H9 (cell line): ENCODE measurements around the gene LAMA3. TPM values are rescaled to one million over a fixed set of nuclear protein-coding genes. Genes with fewer than 3 reads are reported as not detected.

Experiments used
- DNase-seq: peaks from one replicate; pipeline ENCODE4 v3.0.0-alpha.2; 2017
- H2AFZ ChIP-seq: one replicate; pipeline ENCODE4 v1.6.1; 2013; ENCODE audit warnings: mild to moderate bottlenecking, low read length, control low read depth, moderate library complexity
- H2AK5ac ChIP-seq: 2 replicates; pipeline ENCODE4 v1.6.1; 2013; ENCODE audit warnings: low read length, control low read depth, mixed read lengths; ENCODE audit not compliant: insufficient read length
- H2BK120ac ChIP-seq: one replicate; pipeline ENCODE4 v1.6.1; 2013; ENCODE audit warnings: low read depth, mild to moderate bottlenecking, low read length, control low read depth, inconsistent platforms; ENCODE audit not compliant: poor library complexity, severe bottlenecking
- H2BK12ac ChIP-seq: 2 replicates; pipeline ENCODE4 v1.6.1; 2013; ENCODE audit warnings: low read length, control low read depth, mixed read lengths, low read depth; ENCODE audit not compliant: insufficient read length
- H2BK15ac ChIP-seq: 2 replicates; pipeline ENCODE4 v1.6.1; 2013; ENCODE audit warnings: low read depth, low read length, control low read depth
- H2BK20ac ChIP-seq: one replicate; pipeline ENCODE4 v1.6.1; 2013; ENCODE audit warnings: low read depth, mild to moderate bottlenecking, low read length, control low read depth, inconsistent platforms; ENCODE audit not compliant: poor library complexity, severe bottlenecking
- H2BK5ac ChIP-seq: 2 replicates; pipeline ENCODE4 v1.6.1; 2013; ENCODE audit warnings: low read length, control low read depth, mixed read lengths; ENCODE audit not compliant: insufficient read length
- H3K14ac ChIP-seq: 2 replicates; pipeline ENCODE4 v1.6.1; 2013; ENCODE audit warnings: low read length, control low read depth; ENCODE audit not compliant: insufficient read depth
- H3K18ac ChIP-seq: 2 replicates; pipeline ENCODE4 v1.6.1; 2013; ENCODE audit warnings: low read depth, mild to moderate bottlenecking, mixed read lengths, low read length, control low read depth; ENCODE audit not compliant: insufficient read length
- H3K23ac ChIP-seq: 2 replicates; pipeline ENCODE4 v1.6.1; 2013; ENCODE audit warnings: low read length, control low read depth, mixed read lengths, low read depth; ENCODE audit not compliant: insufficient read length
- H3K23me2 ChIP-seq: 2 replicates; pipeline ENCODE4 v1.6.1; 2013; ENCODE audit warnings: low read depth, mild to moderate bottlenecking, mixed read lengths, low read length, control low read depth; ENCODE audit not compliant: insufficient read length, poor library complexity, severe bottlenecking
- H3K27ac ChIP-seq: 2 replicates; pipeline ENCODE4 v1.5.1; 2013; ENCODE audit warnings: low read length, control low read depth, mixed read lengths, low read depth; ENCODE audit not compliant: insufficient read length
- H3K27me3 ChIP-seq: 2 replicates; pipeline ENCODE4 v1.6.1; 2013; ENCODE audit warnings: low read length, control low read depth, inconsistent platforms; ENCODE audit not compliant: insufficient read depth
- H3K4ac ChIP-seq: 2 replicates; pipeline ENCODE4 v1.6.1; 2013; ENCODE audit warnings: low read depth, mild to moderate bottlenecking, control low read depth, inconsistent platforms, low read length, moderate library complexity
- H3K4me1 ChIP-seq: 2 replicates; pipeline ENCODE4 v1.6.1; 2013; ENCODE audit warnings: low read length, control low read depth, inconsistent platforms; ENCODE audit not compliant: insufficient read depth
- H3K4me2 ChIP-seq: 2 replicates; pipeline ENCODE4 v1.6.1; 2013; ENCODE audit warnings: low read length, control low read depth, mixed read lengths; ENCODE audit not compliant: insufficient read length, insufficient read depth
- H3K56ac ChIP-seq: 2 replicates; pipeline ENCODE4 v1.6.1; 2013; ENCODE audit warnings: low read depth, mild to moderate bottlenecking, mixed read lengths, low read length, control low read depth; ENCODE audit not compliant: insufficient read length
- H3K79me1 ChIP-seq: 2 replicates; pipeline ENCODE4 v1.6.1; 2013; ENCODE audit warnings: low read depth, mild to moderate bottlenecking, moderate library complexity, low read length, control low read depth, inconsistent platforms; ENCODE audit not compliant: insufficient read depth, poor library complexity, severe bottlenecking
- H3K79me2 ChIP-seq: 2 replicates; pipeline ENCODE4 v1.6.1; 2013; ENCODE audit warnings: low read length, control low read depth, inconsistent platforms; ENCODE audit not compliant: insufficient read depth
- H3K9ac ChIP-seq: 2 replicates; pipeline ENCODE4 v1.6.1; 2013; ENCODE audit warnings: low read length, control low read depth, mixed read lengths; ENCODE audit not compliant: insufficient read length; ENCODE audit errors: extremely low read depth
- H3K9me3 ChIP-seq: one replicate; pipeline ENCODE4 v1.6.1; 2013; ENCODE audit warnings: low read depth, low read length, inconsistent platforms; ENCODE audit not compliant: control insufficient read depth
- H3T11ph ChIP-seq: one replicate; pipeline ENCODE4 v1.6.1; 2013; ENCODE audit warnings: mild to moderate bottlenecking, low read length, control low read depth, inconsistent platforms
- H4K20me1 ChIP-seq: one replicate; pipeline ENCODE4 v1.6.1; 2013; ENCODE audit not compliant: control insufficient read depth, insufficient read length, insufficient read depth
- H4K5ac ChIP-seq: 2 replicates; pipeline ENCODE4 v1.6.1; 2013; ENCODE audit warnings: low read depth, mild to moderate bottlenecking, mixed read lengths, low read length, control low read depth; ENCODE audit not compliant: insufficient read length
- H4K8ac ChIP-seq: replicated peaks from 2 replicates; pipeline ENCODE4 v1.6.1; 2013; ENCODE audit warnings: low read length, control low read depth, mixed read lengths, low read depth; ENCODE audit not compliant: insufficient read length
- H4K91ac ChIP-seq: 2 replicates; pipeline ENCODE4 v1.6.1; 2013; ENCODE audit warnings: low read depth, mild to moderate bottlenecking, moderate library complexity, mixed read lengths, low read length, control low read depth; ENCODE audit not compliant: insufficient read length
- H3K27ac Mint-ChIP-seq, 3 experiments: 2 replicates in 2 of 3; 3 replicates in 1 of 3; pipeline ENCODE4 v1.8.0; 2020 to 2021; ENCODE audit warnings: mixed read lengths in 3 of 3, mild to moderate bottlenecking in 1 of 3, moderate library complexity in 1 of 3
- H3K27me3 Mint-ChIP-seq: 2 replicates; pipeline ENCODE4 v1.8.0; 2021; ENCODE audit warnings: low read depth, mild to moderate bottlenecking, moderate library complexity, mixed read lengths
- H3K36me3 Mint-ChIP-seq, 3 experiments: 2 replicates in 2 of 3; 3 replicates in 1 of 3; pipeline ENCODE4 v1.8.0; 2020 to 2021; ENCODE audit warnings: low read depth in 3 of 3, mixed read lengths in 3 of 3; ENCODE audit not compliant: insufficient read depth in 1 of 3
- H3K4me1 Mint-ChIP-seq, 2 experiments: 2 replicates each; pipeline ENCODE4 v1.8.0; 2020; ENCODE audit warnings: mixed read lengths in 2 of 2
- H3K4me3 Mint-ChIP-seq, 2 experiments: 2 replicates in 1 of 2; 3 replicates in 1 of 2; pipeline ENCODE4 v1.8.0; 2020 to 2021; ENCODE audit warnings: mild to moderate bottlenecking in 2 of 2, mixed read lengths in 2 of 2, moderate library complexity in 1 of 2
- H3K9me3 Mint-ChIP-seq, 2 experiments: 2 replicates in 1 of 2; 3 replicates in 1 of 2; pipeline ENCODE4 v1.8.0; 2020; ENCODE audit warnings: mild to moderate bottlenecking in 2 of 2, mixed read lengths in 2 of 2, moderate library complexity in 1 of 2
- WGBS: extraction: QIAGEN DNeasy Blood & Tissue Kit; methylation state at CpG from one replicate; pipeline ENCODE4 v1.1.7; 2013; ENCODE audit warnings: missing lambda C conversion rate, low lambda C conversion rate, mixed read lengths; ENCODE audit not compliant: insufficient read length; ENCODE audit errors: extremely low coverage; 5-methylcytosine and 5-hydroxymethylcytosine counted together
- total RNA-seq: library from RNA; stranded (reverse); gene quantifications from 2 replicates; pipeline ENCODE4 v1.2.1, GENCODE V29; 2021
- TF ChIP-seq, protein P1 (sequence below): fragments of 200-600 bp; sonication (generic); conservative IDR thresholded peaks from 3 replicates; pipeline ENCODE4 v1.8.0; 2021; ENCODE audit warnings: antibody characterized with exemption, mild to moderate bottlenecking

The LAMA3 gene
- total RNA-seq, 1 experiment from 2014 or later, result 0.33 TPM

DNA sequence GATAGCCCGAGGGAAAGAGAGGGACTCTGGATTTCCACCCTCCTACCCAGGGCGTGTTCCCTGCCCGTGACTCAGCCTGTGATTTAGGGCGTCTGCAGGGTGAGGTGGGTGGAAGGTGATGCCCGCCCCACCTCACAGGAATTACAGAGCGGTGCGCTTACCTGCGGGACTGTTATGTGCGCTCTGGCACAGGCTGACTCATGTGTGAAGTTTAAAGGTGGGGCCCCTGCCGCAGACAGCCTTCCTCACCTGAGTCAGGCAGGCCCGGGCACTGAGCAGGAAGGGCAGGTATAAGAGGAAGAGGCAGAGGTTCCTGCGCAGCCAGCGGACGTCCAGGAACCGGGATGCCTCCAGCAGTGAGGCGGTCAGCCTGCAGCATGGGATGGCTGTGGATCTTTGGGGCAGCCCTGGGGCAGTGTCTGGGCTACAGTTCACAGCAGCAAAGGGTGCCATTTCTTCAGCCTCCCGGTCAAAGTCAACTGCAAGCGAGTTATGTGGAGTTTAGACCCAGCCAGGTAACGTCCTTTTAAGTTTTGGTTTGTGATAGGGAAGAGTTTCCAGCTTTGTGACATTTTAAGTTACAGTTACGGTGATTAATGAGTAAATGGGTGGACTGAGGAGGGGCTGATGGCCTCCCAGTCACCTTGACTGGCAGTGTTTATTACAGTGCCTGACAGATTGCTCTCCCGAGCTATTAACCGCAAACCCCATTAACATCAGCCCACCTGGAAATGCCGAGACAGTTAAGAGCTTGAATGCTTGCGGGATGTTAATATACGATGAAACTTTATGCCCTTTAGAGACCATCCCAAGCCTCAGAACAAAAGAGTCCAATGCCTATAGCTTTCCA, 183.7 kb downstream of the LAMA3 start:
- Histone ChIP-seq H2BK5ac (no peak overlapping the region), H2BK120ac (no peak overlapping the region), H3K27ac (no peak overlapping the region), H3K4ac (no peak overlapping the region), H4K20me1 (no peaks in the 10 kb centered on the region), H3K79me1 (no peaks in the 10 kb centered on the region), H2AFZ (no peak overlapping the region), H4K5ac (no peak overlapping the region), H3K79me2 (no peaks in the 10 kb centered on the region), H3K4me2 (no peak overlapping the region), H4K91ac (no peak overlapping the region), H2BK12ac (no peak overlapping the region), H3K56ac (no peak overlapping the region), H3K23ac (no peak overlapping the region), H3K27me3 (no peaks in the 10 kb centered on the region), H4K8ac (no peak overlapping the region), H3K9ac (no peak overlapping the region), H3K18ac (no peak overlapping the region), H3T11ph (no peak overlapping the region), H2BK20ac (no peak overlapping the region), H3K9me3 (no peaks in the 10 kb centered on the region), H2BK15ac (no peak overlapping the region), H3K14ac (no peak overlapping the region), H3K23me2 (no peaks in the 10 kb centered on the region), H2AK5ac (no peak overlapping the region), H3K4me1 (no peaks in the 10 kb centered on the region)
- Mint-ChIP-seq H3K9me3 (no peaks in the 10 kb centered on the region), H3K27me3 (peaks cover 2% of the 10 kb centered on the region), H3K4me1 (peaks cover 9 to 14% of the 10 kb centered on the region in 2 experiments), H3K27ac (peak overlapping the region in 1 of 3 experiments; percentile 50; a peak in 1 of 7 replicates), H3K4me3 (no peak overlapping the region), H3K36me3 (no peaks in the 10 kb centered on the region)
- TF ChIP-seq, protein P1, sequence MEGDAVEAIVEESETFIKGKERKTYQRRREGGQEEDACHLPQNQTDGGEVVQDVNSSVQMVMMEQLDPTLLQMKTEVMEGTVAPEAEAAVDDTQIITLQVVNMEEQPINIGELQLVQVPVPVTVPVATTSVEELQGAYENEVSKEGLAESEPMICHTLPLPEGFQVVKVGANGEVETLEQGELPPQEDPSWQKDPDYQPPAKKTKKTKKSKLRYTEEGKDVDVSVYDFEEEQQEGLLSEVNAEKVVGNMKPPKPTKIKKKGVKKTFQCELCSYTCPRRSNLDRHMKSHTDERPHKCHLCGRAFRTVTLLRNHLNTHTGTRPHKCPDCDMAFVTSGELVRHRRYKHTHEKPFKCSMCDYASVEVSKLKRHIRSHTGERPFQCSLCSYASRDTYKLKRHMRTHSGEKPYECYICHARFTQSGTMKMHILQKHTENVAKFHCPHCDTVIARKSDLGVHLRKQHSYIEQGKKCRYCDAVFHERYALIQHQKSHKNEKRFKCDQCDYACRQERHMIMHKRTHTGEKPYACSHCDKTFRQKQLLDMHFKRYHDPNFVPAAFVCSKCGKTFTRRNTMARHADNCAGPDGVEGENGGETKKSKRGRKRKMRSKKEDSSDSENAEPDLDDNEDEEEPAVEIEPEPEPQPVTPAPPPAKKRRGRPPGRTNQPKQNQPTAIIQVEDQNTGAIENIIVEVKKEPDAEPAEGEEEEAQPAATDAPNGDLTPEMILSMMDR, result no peak
- peak; percentile 52 for DNase-seq
- no CpG with 5 or more reads among the region's 25 CpGs for WGBS
